ENCODE measurements around the gene PPFIA2.

- TF ChIP-seq SMC3 (conservative IDR thresholded peaks at IDR 0.05; ENCODE audit: poor library complexity) (no peak), EZH2 (IDR thresholded peaks at IDR 0.05; ENCODE audit: borderline replicate concordance, insufficient read depth, low read length, poor library complexity, severe bottlenecking) (no peak), RAD21 (conservative IDR thresholded peaks at IDR 0.05) (no peak), POLR2AphosphoS5 (IDR thresholded peaks at IDR 0.05) (no peak)
- TF ChIP-seq, protein P1, sequence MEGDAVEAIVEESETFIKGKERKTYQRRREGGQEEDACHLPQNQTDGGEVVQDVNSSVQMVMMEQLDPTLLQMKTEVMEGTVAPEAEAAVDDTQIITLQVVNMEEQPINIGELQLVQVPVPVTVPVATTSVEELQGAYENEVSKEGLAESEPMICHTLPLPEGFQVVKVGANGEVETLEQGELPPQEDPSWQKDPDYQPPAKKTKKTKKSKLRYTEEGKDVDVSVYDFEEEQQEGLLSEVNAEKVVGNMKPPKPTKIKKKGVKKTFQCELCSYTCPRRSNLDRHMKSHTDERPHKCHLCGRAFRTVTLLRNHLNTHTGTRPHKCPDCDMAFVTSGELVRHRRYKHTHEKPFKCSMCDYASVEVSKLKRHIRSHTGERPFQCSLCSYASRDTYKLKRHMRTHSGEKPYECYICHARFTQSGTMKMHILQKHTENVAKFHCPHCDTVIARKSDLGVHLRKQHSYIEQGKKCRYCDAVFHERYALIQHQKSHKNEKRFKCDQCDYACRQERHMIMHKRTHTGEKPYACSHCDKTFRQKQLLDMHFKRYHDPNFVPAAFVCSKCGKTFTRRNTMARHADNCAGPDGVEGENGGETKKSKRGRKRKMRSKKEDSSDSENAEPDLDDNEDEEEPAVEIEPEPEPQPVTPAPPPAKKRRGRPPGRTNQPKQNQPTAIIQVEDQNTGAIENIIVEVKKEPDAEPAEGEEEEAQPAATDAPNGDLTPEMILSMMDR (IDR thresholded peaks at IDR 0.05; ENCODE audit: poor library complexity, severe bottlenecking): no peak
These were observed 29.4 kb downstream of the PPFIA2 start for GRCh38 chr12:81729781-81730180.

All from neural cell (in vitro differentiated cells).